SHP77 treated with DMSO at 0.1 percent for 48 hours (cell line): ENCODE results near the gene AMY1A.
"Not testable (repeated sequence)": the region's sequence is repeated elsewhere in the genome, so short reads cannot be mapped to it uniquely, and the experiment has no call there.

Source experiments
- DNase-seq: peaks from one replicate; lab custom pipeline; 2025; lab: John Stamatoyannopoulos, UW

The AMY1A gene

DNA sequence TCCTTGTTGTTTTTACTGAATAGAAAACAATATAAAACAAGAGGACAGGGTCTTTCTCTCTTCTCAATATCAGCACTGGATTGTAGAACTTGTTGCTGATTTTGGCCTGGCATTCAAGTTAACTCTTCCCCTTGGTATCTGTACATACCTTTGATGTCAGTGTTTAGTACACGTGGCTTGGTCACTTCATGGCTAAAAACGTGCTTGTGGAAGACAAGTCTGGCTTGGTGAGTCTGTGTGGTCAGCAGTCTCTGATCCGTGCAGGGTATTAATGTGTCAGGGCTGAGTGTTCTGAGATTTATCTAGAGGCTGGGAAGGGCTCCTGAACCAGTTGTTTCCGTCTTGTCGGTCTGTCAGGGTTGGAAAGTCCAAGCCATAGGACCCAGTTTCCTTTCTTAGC, at the start of gene AMY1A:
TSS of gene AMY1A (plus strand) at position 301 of the 400 bp plus-strand sequence. CDS start 571 bp downstream, outside the sequence.
- not testable (repeated sequence) for DNase-seq

GRCh38 chr1:103616362-103616761, 39.2 kb upstream of the AMY1A start:
- no peak for DNase-seq

GRCh38 chr1:103616994-103617477, 38.5 kb upstream of the AMY1A start, which contains the start of gene AMY2A:
TSS of gene AMY2A (plus strand) at chr1:103617427. CDS start at chr1:103617441, 14 bp downstream.
- DNase-seq, result not testable (repeated sequence)

DNA sequence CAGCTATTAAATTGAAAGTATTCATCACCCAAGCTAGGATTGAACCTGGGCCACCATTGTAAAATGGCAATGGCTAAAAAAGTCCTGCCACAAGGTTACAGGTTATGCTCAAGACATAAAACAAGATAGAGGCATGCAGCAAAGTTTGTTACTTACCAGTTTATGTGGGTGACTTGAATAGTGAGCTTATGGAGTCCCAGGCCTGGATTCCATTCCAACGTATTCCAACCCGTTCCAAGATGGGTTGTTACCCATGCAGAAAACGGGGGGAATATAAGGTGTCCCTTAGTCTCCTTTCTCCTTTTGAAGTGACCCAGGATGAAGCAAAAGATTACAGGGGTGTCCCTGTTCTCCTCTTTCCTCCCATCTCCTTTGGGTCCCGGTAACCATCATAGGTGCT, 28.1 kb upstream of the AMY1A start:
- DNase-seq, result not testable (repeated sequence)

- not testable (repeated sequence) for DNase-seq
Observed at GRCh38 chr1:103641194-103641593, 14.4 kb upstream of the AMY1A start.

DNA sequence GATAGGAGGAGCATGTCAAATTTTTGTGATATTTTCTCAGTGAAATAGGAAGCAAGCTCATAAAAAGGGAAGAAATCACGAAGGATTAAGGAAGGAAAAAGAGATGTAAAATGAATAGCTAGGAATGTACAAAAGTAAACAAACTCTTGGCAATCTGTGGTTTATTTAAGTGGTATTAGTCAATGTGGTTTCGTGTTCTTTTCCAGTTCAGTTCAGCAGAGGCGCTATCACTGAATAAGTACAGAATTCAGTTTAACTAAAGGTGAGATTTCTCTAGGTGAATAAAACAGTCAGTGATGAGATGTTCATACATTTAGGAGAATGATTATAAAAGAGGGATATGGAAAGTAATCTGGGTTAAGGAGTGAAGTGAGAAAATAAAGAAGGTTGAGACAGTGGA, 11.7 kb upstream of the AMY1A start:
- not testable (repeated sequence) for DNase-seq

DNA sequence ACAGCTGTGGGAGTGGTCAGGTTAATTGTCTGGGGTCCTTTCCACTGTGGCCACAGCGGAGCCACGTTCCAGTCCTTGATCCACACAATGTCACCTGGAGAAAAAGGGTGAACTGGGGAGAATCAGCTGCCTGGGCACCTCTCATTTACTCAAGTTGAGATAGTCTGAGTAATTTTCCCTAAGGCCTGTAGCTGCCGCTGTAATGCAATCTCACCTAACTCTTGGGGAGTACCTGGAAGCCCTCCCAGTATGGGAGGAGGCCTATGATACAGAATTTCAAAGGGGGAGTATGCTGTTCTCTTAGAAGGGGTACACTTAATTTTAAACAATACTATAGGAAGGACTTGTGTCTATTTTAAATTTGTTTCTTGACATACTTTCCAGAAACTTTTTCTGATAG, 5.3 kb upstream of the AMY1A start:
- DNase-seq, result not testable (repeated sequence)

GRCh38 chr1:103650889-103651288, 4.7 kb upstream of the AMY1A start:
- DNase-seq, result not testable (repeated sequence)

- not testable (repeated sequence) for DNase-seq
Observed at GRCh38 chr1:103654133-103654532, 1.4 kb upstream of the AMY1A start.

GRCh38 chr1:103676335-103676734, 20.8 kb downstream of the AMY1A start:
- DNase-seq, result not testable (repeated sequence)

GRCh38 chr1:103696110-103696509, 40.5 kb downstream of the AMY1A start, which contains the start of gene AMY1B:
TSS of gene AMY1B (minus strand) at chr1:103696210. CDS start at chr1:103695639, 571 bp downstream.
- not testable (repeated sequence) for DNase-seq

GRCh38 chr1:103697430-103697829, 41.9 kb downstream of the AMY1A start:
- not testable (repeated sequence) for DNase-seq

DNA sequence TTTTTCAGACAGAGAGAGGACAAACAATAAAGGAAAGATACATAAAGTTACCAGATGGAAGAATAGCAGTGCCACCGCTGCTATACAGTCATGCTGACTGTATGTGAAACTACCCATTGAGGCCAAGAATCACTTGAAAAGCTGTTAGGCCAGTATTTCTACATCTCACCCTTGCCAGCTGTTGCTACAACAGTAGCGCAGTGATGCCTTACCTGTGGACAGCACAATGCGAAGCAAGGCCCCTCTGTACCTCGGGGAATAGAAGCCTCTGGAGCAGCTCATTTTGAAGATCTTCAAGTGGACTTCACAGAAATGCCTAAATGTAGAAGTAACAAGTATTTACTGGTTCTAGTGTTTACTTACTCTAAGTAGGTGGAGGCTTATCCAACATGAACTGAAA, 45.1 kb downstream of the AMY1A start:
- DNase-seq, result not testable (repeated sequence)

GRCh38 chr1:103701256-103701655, 45.7 kb downstream of the AMY1A start:
- DNase-seq, result not testable (repeated sequence)

DNA sequence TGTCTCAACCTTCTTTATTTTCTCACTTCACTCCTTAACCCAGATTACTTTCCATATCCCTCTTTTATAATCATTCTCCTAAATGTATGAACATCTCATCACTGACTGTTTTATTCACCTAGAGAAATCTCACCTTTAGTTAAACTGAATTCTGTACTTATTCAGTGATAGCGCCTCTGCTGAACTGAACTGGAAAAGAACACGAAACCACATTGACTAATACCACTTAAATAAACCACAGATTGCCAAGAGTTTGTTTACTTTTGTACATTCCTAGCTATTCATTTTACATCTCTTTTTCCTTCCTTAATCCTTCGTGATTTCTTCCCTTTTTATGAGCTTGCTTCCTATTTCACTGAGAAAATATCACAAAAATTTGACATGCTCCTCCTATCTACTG, 52.1 kb downstream of the AMY1A start:
- not testable (repeated sequence) for DNase-seq

- not testable (repeated sequence) for DNase-seq
Observed at GRCh38 chr1:103710381-103710780, 54.8 kb downstream of the AMY1A start.
